Nephron (organoid): ENCODE data around the gene EEF1G.

ENCODE experiments used
- H3K27ac Mint-ChIP-seq, 3 experiments: 2 replicates each; pipeline ENCODE4 v1.8.0; 2020; ENCODE audit warnings: mixed read lengths in 3 of 3, mild to moderate bottlenecking in 2 of 3, moderate library complexity in 1 of 3
- H3K27me3 Mint-ChIP-seq: 2 replicates; pipeline ENCODE4 v1.8.0; 2021; ENCODE audit warnings: low read depth, mild to moderate bottlenecking, moderate library complexity, mixed read lengths
- H3K36me3 Mint-ChIP-seq: 2 replicates; pipeline ENCODE4 v1.8.0; 2020; ENCODE audit warnings: low read depth, mixed read lengths
- H3K4me1 Mint-ChIP-seq: 2 replicates; pipeline ENCODE4 v1.8.0; 2020; ENCODE audit warnings: mixed read lengths
- H3K4me3 Mint-ChIP-seq, 3 experiments: 2 replicates each; pipeline ENCODE4 v1.8.0; 2020; ENCODE audit warnings: mild to moderate bottlenecking in 3 of 3, mixed read lengths in 3 of 3, moderate library complexity in 2 of 3
- H3K9me3 Mint-ChIP-seq: 2 replicates; pipeline ENCODE4 v1.8.0; 2020; ENCODE audit warnings: mixed read lengths
- TF ChIP-seq, protein P1 (sequence below), 3 experiments: fragments of 200-600 bp; sonication (generic); IDR thresholded peaks; one replicate each; pipeline ENCODE4 v1.5.0; 2021; ENCODE audit warnings: antibody characterized with exemption in 3 of 3; ENCODE audit not compliant: unreplicated experiment in 3 of 3

EEF1G gene

DNA sequence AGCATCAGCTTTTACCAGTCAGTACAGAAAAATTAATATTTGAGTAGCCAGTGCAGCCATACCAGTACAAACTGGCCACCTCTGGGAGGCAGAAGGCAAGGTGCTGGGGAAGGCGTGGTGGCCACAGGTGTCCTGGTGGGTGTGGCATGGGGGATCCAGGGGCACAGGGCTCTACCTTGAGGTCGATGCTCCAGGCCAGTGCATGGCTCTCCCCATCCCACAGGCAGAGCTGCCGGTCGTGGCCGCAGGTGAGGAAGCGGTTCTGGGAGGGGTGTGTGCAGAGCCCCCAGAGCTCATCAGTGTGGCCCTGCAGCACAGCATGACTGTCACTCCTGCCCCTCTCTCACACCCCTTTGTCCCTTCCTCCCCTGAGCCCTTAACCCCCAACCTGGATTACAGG, 31.8 kb upstream of the EEF1G start:
- H3K27me3 Mint-ChIP-seq: peaks cover 20% of the 10 kb centered on the region
- no peak overlapping the region for H3K4me3 Mint-ChIP-seq
- no peaks in the 10 kb centered on the region for H3K9me3 Mint-ChIP-seq
- no peak overlapping the region for H3K27ac Mint-ChIP-seq
- H3K4me1 Mint-ChIP-seq: peaks cover 36% of the 10 kb centered on the region
- TF ChIP-seq, protein P1, sequence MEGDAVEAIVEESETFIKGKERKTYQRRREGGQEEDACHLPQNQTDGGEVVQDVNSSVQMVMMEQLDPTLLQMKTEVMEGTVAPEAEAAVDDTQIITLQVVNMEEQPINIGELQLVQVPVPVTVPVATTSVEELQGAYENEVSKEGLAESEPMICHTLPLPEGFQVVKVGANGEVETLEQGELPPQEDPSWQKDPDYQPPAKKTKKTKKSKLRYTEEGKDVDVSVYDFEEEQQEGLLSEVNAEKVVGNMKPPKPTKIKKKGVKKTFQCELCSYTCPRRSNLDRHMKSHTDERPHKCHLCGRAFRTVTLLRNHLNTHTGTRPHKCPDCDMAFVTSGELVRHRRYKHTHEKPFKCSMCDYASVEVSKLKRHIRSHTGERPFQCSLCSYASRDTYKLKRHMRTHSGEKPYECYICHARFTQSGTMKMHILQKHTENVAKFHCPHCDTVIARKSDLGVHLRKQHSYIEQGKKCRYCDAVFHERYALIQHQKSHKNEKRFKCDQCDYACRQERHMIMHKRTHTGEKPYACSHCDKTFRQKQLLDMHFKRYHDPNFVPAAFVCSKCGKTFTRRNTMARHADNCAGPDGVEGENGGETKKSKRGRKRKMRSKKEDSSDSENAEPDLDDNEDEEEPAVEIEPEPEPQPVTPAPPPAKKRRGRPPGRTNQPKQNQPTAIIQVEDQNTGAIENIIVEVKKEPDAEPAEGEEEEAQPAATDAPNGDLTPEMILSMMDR (IDR thresholded peaks at IDR 0.05; ENCODE audit: unreplicated experiment in 3 of 3): no peak
- peaks cover 21% of the 10 kb centered on the region for H3K36me3 Mint-ChIP-seq

DNA sequence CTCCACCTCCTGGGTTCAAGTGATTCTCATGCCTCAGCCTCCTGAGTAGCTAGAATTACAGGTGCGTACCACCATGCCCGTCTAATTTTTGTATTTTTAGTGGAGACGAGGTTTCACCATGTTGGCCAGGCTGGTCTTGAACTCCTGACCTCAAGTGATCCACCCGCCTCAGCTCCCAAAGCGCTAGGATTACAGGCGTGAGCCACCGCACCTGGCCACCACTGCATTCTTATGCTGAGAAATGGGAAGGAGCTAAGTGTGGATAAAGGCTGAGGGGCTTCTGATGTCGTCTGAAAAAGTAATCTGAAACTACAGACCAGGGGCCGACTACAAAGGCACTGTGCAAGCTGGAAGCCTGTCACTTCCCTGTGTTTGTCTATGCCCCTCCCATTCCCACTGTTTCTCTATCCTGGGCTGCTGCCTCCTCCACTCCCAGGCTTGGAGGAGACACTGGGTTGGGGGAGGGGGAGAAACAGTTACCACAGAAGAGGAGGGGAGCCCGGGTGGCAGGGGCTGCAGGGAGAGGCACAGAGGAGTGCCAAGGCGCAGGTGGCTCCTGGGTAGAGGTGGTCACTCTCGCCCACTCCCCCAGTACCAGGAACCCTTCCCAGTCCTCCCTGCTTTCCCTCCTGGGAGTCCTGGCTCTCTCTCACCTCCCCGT, 30.9 kb upstream of the EEF1G start:
- Mint-ChIP-seq H3K27me3 (peaks cover 16% of the 10 kb centered on the region), H3K4me3 (peak overlapping the region; percentile 61 to 64 (median 63)), H3K9me3 (no peaks in the 10 kb centered on the region), H3K4me1 (peaks cover 41% of the 10 kb centered on the region), H3K27ac (peak overlapping the region; percentile 46 to 85 (median 81)), H3K36me3 (peaks cover 25% of the 10 kb centered on the region)
- TF ChIP-seq, protein P1 (IDR thresholded peaks at IDR 0.05; ENCODE audit: unreplicated experiment in 3 of 3): no peak

DNA sequence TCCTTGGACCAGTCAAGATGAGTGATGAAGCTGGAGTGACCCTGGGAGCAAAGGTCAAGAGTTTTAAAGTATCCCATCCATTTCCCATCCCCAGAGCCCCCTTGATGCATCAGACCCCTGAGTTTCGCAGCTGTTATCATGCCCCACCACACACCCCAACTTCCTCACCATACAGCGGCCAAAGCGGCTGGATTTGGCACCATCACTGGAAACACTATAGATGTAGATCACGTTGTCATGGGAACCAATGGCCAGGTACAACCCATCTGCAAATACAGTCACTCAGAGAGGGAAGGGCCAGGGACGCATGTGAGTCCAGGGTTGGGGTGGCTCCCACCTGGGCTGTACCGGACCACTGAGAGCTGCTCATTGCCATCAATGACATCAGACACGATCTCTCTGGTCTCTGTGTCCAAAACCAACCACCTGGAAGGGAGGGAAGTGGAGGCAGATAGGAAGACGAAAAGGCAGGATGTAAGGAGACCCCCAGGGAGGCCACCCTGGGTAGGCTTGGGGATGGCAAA, 30.1 kb upstream of the EEF1G start:
- Mint-ChIP-seq H3K36me3 (peaks cover 29% of the 10 kb centered on the region), H3K4me1 (peaks cover 48% of the 10 kb centered on the region), H3K9me3 (no peaks in the 10 kb centered on the region), H3K27ac (peak overlapping the region; percentile 46 to 85 (median 81)), H3K27me3 (peaks cover 20% of the 10 kb centered on the region), H3K4me3 (peak overlapping the region; percentile 75 to 85 (median 83))
- TF ChIP-seq, protein P1 (IDR thresholded peaks at IDR 0.05; ENCODE audit: unreplicated experiment in 3 of 3): no peak

DNA sequence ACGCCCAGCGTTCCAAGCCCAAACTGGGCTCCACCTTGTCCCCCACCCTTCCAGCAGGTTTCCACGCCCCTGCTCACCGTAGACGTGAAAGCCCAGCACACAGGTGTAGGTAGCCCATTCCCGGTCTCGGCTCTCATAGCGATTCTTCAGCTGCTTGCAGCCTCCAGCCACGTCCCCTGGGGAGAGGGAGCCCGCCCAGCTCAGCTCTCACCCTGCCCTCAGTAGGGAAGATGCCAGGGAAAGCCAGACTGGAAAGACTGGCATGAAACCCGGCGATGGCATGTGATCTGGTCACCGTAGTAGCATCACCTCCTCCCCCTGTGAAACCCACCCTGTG, 29.3 kb upstream of the EEF1G start:
- peaks cover 52% of the 10 kb centered on the region for H3K4me1 Mint-ChIP-seq
- H3K4me3 Mint-ChIP-seq: peak overlapping the region; percentile 75 to 85 (median 83)
- H3K36me3 Mint-ChIP-seq: peaks cover 33% of the 10 kb centered on the region
- TF ChIP-seq, protein P1 (IDR thresholded peaks at IDR 0.05; ENCODE audit: unreplicated experiment in 3 of 3): no peak
- peaks cover 20% of the 10 kb centered on the region for H3K27me3 Mint-ChIP-seq
- H3K27ac Mint-ChIP-seq: peak overlapping the region; percentile 20 to 85 (median 46)
- H3K9me3 Mint-ChIP-seq: no peaks in the 10 kb centered on the region

DNA sequence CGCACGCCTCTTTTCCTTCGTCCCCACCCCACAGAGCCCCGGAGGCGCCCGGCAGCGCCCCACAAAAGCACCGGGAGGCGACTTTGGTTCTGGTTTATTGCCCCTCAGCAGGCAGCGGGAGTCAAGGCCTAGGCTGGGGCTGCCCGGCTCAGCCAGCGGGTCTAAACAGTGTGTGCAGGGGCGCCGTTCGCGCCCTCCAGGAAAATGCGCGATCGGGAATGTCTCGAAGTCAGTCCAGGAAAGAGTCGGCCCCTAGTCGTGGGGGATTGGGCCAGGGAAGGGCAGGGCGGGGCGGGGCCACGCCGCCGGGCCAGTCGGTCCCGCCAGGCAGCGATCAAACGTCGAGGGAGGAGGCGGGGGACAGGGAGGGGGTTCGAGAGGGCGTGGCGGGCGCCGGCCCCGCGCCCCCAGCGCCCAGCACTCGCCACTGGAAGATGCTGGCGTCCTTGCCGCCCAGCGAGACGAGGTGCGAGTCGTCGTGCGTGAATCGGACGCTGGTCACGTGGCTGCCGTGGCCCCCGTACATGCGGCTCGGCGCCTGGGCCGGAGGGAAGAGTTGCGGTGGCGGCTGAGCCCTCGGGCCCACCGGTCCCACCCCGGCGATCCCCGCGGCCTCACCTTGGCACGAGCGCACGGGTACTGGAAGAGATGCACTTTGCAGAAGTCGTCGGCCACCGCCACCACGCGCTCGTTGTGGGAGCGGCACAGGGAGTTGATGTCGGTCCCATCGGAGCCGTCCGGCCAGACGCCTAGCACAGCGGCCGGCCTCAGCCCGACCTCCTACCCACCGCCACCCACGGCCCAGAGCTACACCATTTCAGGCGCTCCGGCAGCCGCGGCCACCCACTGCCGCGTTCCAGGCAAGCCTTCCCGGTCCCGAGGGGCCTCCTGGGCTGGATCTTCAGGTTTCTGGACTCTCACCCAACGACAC, 28.7 kb upstream of the EEF1G start:
- Mint-ChIP-seq H3K9me3 (no peaks in the 10 kb centered on the region), H3K4me1 (peaks cover 52% of the 10 kb centered on the region), H3K4me3 (peak overlapping the region; percentile 93 to 95 (median 95)), H3K27ac (peak overlapping the region; percentile 87 to 97 (median 92)), H3K36me3 (peaks cover 35% of the 10 kb centered on the region), H3K27me3 (peaks cover 20% of the 10 kb centered on the region)
- TF ChIP-seq, protein P1 (IDR thresholded peaks at IDR 0.05; ENCODE audit: unreplicated experiment in 3 of 3): no peak
